ENCODE data around the gene LAMA3. TPM values are rescaled to one million over a fixed set of nuclear protein-coding genes. Genes with fewer than 3 reads are reported as not detected.

LAMA3 gene
- polyA plus RNA-seq, 1 of the 3 experiments (the other 2 are of a cell fraction): 3.5 TPM

GRCh38 chr18:23812546-23813440 lies 123.5 kb downstream of the LAMA3 start (continued):
- no peak for TF ChIP-seq YY1 (IDR thresholded peaks at IDR 0.05; ENCODE audit: low read depth)

- H3K79me2 ChIP-seq (ENCODE audit: insufficient read depth): no peaks in the 10 kb centered on the region
- H3K9ac ChIP-seq: no peak overlapping the region
- TF ChIP-seq MXI1 (IDR thresholded peaks at IDR 0.05; ENCODE audit: low read depth, low read length): peak; percentile 71; the same call in 1 of the 2 replicates
- no peak for TF ChIP-seq EZH2phosphoT487 (IDR thresholded peaks at IDR 0.05; ENCODE audit: borderline replicate concordance, low read depth)
- no peak for TF ChIP-seq IRF3 (IDR thresholded peaks at IDR 0.05; ENCODE audit: low read depth, low read length)
- no peak for TF ChIP-seq FOSL2 (IDR thresholded peaks at IDR 0.05; ENCODE audit: borderline replicate concordance, low read depth)
- TF ChIP-seq EP300 (IDR thresholded peaks at IDR 0.05; ENCODE audit: borderline replicate concordance in 1 of 2, low read depth in 1 of 2, low read length in 1 of 2): peak in 1 of 2 experiments; percentile 24; a peak in 1 of 4 replicates
- TF ChIP-seq, protein P1, sequence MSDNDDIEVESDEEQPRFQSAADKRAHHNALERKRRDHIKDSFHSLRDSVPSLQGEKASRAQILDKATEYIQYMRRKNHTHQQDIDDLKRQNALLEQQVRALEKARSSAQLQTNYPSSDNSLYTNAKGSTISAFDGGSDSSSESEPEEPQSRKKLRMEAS (IDR thresholded peaks at IDR 0.05; ENCODE audit: low read depth): no peak
- no peak for TF ChIP-seq PBX3 (IDR thresholded peaks at IDR 0.05)
- no peak for TF ChIP-seq FOXM1 (IDR thresholded peaks at IDR 0.05; ENCODE audit: low read depth)
- H3K27me3 ChIP-seq (ENCODE audit: insufficient read depth): no peaks in the 10 kb centered on the region
- H3K36me3 ChIP-seq (replicated peaks in 1 of 2; ENCODE audit: control insufficient read depth in 1 of 2, insufficient read depth in 2 of 2, low read length in 1 of 2): no peaks in the 10 kb centered on the region
- no peak overlapping the region for H3K4me3 ChIP-seq (ENCODE audit: low read depth in 2 of 2, low read length in 1 of 2)
- H2AFZ ChIP-seq (ENCODE audit: low read depth): no peak overlapping the region
- no peaks in the 10 kb centered on the region for H3K9me3 ChIP-seq
- POLR2A ChIA-PET: no interaction called here
- H3K9me2 ChIP-seq: no peaks in the 10 kb centered on the region
- H4K20me1 ChIP-seq (ENCODE audit: insufficient read depth): no peaks in the 10 kb centered on the region
- H3K4me1 ChIP-seq (ENCODE audit: control insufficient read depth in 1 of 2, insufficient read depth in 2 of 2, low read depth in 1 of 2, low read length in 1 of 2): peaks cover 0 to 6% of the 10 kb centered on the region in 2 experiments; a peak in 2 of 4 replicates
- no peaks in the 10 kb centered on the region for H3F3A ChIP-seq (replicated peaks; ENCODE audit: insufficient read depth)
- no peak overlapping the region for H3K27ac ChIP-seq (ENCODE audit: low read depth in 2 of 2, low read length in 1 of 2)
- peak; percentile 10 for DNase-seq
- H3K4me2 ChIP-seq: no peak overlapping the region
- CTCF ChIA-PET: interaction anchor here (0.6 to 2.1 kb wide), 7 partner anchors 104 to 341 kb away, joined by 3 to 8 read pairs (median 4); partner anchors contain the start of gene CABYR
- WGBS (ENCODE audit: low lambda C conversion rate): 85% methylated on average over 6 of the region's 7 CpGs
Measured at GRCh38 chr18:23814991-23815614, 125.8 kb downstream of the LAMA3 start.

- Histone ChIP-seq H3K27me3 (ENCODE audit: insufficient read depth) (no peaks in the 10 kb centered on the region), H3K36me3 (replicated peaks in 1 of 2; ENCODE audit: control insufficient read depth in 1 of 2, insufficient read depth in 2 of 2, low read length in 1 of 2) (no peaks in the 10 kb centered on the region), H3K4me1 (ENCODE audit: control insufficient read depth in 1 of 2, insufficient read depth in 2 of 2, low read depth in 1 of 2, low read length in 1 of 2) (peaks cover 0 to 6% of the 10 kb centered on the region in 2 experiments; a peak in 2 of 4 replicates), H3K9ac (no peak overlapping the region), H3K27ac (ENCODE audit: low read depth in 2 of 2, low read length in 1 of 2) (no peak overlapping the region), H3F3A (replicated peaks; ENCODE audit: insufficient read depth) (no peaks in the 10 kb centered on the region), H3K9me2 (no peaks in the 10 kb centered on the region), H2AFZ (ENCODE audit: low read depth) (no peak overlapping the region), H3K4me2 (no peak overlapping the region), H3K79me2 (ENCODE audit: insufficient read depth) (no peaks in the 10 kb centered on the region), H3K9me3 (no peaks in the 10 kb centered on the region), H4K20me1 (ENCODE audit: insufficient read depth) (no peaks in the 10 kb centered on the region), H3K4me3 (ENCODE audit: low read depth in 2 of 2, low read length in 1 of 2) (no peak overlapping the region)
- TF ChIP-seq, protein P2, sequence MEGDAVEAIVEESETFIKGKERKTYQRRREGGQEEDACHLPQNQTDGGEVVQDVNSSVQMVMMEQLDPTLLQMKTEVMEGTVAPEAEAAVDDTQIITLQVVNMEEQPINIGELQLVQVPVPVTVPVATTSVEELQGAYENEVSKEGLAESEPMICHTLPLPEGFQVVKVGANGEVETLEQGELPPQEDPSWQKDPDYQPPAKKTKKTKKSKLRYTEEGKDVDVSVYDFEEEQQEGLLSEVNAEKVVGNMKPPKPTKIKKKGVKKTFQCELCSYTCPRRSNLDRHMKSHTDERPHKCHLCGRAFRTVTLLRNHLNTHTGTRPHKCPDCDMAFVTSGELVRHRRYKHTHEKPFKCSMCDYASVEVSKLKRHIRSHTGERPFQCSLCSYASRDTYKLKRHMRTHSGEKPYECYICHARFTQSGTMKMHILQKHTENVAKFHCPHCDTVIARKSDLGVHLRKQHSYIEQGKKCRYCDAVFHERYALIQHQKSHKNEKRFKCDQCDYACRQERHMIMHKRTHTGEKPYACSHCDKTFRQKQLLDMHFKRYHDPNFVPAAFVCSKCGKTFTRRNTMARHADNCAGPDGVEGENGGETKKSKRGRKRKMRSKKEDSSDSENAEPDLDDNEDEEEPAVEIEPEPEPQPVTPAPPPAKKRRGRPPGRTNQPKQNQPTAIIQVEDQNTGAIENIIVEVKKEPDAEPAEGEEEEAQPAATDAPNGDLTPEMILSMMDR (IDR thresholded peaks at IDR 0.05): no peak
- TF ChIP-seq RCOR1 (IDR thresholded peaks at IDR 0.05; ENCODE audit: low read length) (no peak), CHD2 (IDR thresholded peaks at IDR 0.05; ENCODE audit: low read length, partially characterized antibody) (no peak), EP300 (IDR thresholded peaks at IDR 0.05; ENCODE audit: borderline replicate concordance in 1 of 2, low read depth in 1 of 2, low read length in 1 of 2) (no peak), GABPA (IDR thresholded peaks at IDR 0.05; ENCODE audit: low read depth) (no peak), ELF1 (IDR thresholded peaks at IDR 0.05) (no peak), MXI1 (IDR thresholded peaks at IDR 0.05; ENCODE audit: low read depth, low read length) (no peak), TCF12 (IDR thresholded peaks at IDR 0.05) (no peak), FOSL2 (IDR thresholded peaks at IDR 0.05; ENCODE audit: borderline replicate concordance, low read depth) (no peak), RXRA (IDR thresholded peaks at IDR 0.05; ENCODE audit: borderline replicate concordance, low read depth) (no peak), GATA2 (CRISPR knock-in tag; IDR thresholded peaks at IDR 0.05) (no peak), EZH2phosphoT487 (IDR thresholded peaks at IDR 0.05; ENCODE audit: borderline replicate concordance, low read depth) (no peak), YY1 (IDR thresholded peaks at IDR 0.05; ENCODE audit: low read depth) (no peak)
- no peak for DNase-seq
- CTCF ChIA-PET: no interaction called here
- 100% methylated on average over 6 of the region's 6 CpGs for WGBS (ENCODE audit: low lambda C conversion rate)
- POLR2A ChIA-PET: no interaction called here
Measured at GRCh38 chr18:23816021-23816420, 126.8 kb downstream of the LAMA3 start.

All from SK-N-SH (cell line).